ENCODE measurements around the gene PEX6. TPM values are rescaled to one million over a fixed set of nuclear protein-coding genes. Genes with fewer than 3 reads are reported as not detected.
"Not testable (repeated sequence)": the region's sequence is repeated elsewhere in the genome, so short reads cannot be mapped to it uniquely, and the experiment has no call there.

PEX6 gene
- total RNA-seq, 2 experiments from 2014 or later: 18.7 to 21.3 TPM

- DNase-seq: no peak
- Mint-ChIP-seq H3K36me3 (ENCODE audit: low read depth) (peaks cover 7% of the 10 kb centered on the region), H3K9me3 (no peaks in the 10 kb centered on the region), H3K27ac (no peak overlapping the region), H3K4me3 (peak overlapping the region; percentile 40), H3K27me3 (peaks cover 4% of the 10 kb centered on the region), H3K4me1 (peaks cover 10% of the 10 kb centered on the region)
- POLR2A ChIA-PET: no interaction called here
- CTCF ChIA-PET: interaction anchor here (0.6 to 2.0 kb wide), 4 partner anchors 9 to 20 kb away, joined by 4 to 7 read pairs (median 4); no protein-coding TSS in a partner anchor
Observed at GRCh38 chr6:42959917-42960242, 19.1 kb downstream of the PEX6 start.

- H3K4me1 Mint-ChIP-seq: peaks cover 10% of the 10 kb centered on the region
- no peak overlapping the region for H3K27ac Mint-ChIP-seq
- CTCF ChIA-PET: interaction anchor here (0.7 kb wide), 1 partner anchor 45 kb away, joined by 3 read pairs; no protein-coding TSS in a partner anchor
- H3K9me3 Mint-ChIP-seq: no peaks in the 10 kb centered on the region
- POLR2A ChIA-PET: no interaction called here
- DNase-seq: no peak
- H3K27me3 Mint-ChIP-seq: peaks cover 4% of the 10 kb centered on the region
- peaks cover 3% of the 10 kb centered on the region for H3K36me3 Mint-ChIP-seq (ENCODE audit: low read depth)
- H3K4me3 Mint-ChIP-seq: no peak overlapping the region
Observed at GRCh38 chr6:42958125-42958524, 20.9 kb downstream of the PEX6 start.

GRCh38 chr6:42954405-42954804 lies 24.6 kb downstream of the PEX6 start:
- H3K27ac Mint-ChIP-seq; H3K9me3 Mint-ChIP-seq; H3K4me1 Mint-ChIP-seq; DNase-seq; H3K27me3 Mint-ChIP-seq; POLR2A ChIA-PET; CTCF ChIA-PET; H3K36me3 Mint-ChIP-seq (ENCODE audit: low read depth); H3K4me3 Mint-ChIP-seq: not testable (repeated sequence)

- Mint-ChIP-seq H3K4me3 (no peak overlapping the region), H3K36me3 (ENCODE audit: low read depth) (peaks cover 4% of the 10 kb centered on the region), H3K27ac (no peak overlapping the region), H3K27me3 (no peaks in the 10 kb centered on the region), H3K9me3 (no peaks in the 10 kb centered on the region), H3K4me1 (no peaks in the 10 kb centered on the region)
- POLR2A ChIA-PET: no interaction called here
- CTCF ChIA-PET: interaction anchor here (0.7 to 1.2 kb wide), 3 partner anchors 28 to 279 kb away, joined by 3 to 5 read pairs (median 3); no protein-coding TSS in a partner anchor
- DNase-seq: no peak
Observed at GRCh38 chr6:42952389-42952788, 26.6 kb downstream of the PEX6 start.

GRCh38 chr6:42947950-42948349 lies 31.0 kb downstream of the PEX6 start:
- CTCF ChIA-PET: no interaction called here
- H3K4me3 Mint-ChIP-seq: no peak overlapping the region
- no peak for DNase-seq
- no peaks in the 10 kb centered on the region for H3K9me3 Mint-ChIP-seq
- POLR2A ChIA-PET: no interaction called here
- H3K4me1 Mint-ChIP-seq: no peaks in the 10 kb centered on the region
- H3K36me3 Mint-ChIP-seq (ENCODE audit: low read depth): peaks cover 13% of the 10 kb centered on the region
- H3K27me3 Mint-ChIP-seq: no peaks in the 10 kb centered on the region
- H3K27ac Mint-ChIP-seq: no peak overlapping the region

GRCh38 chr6:42942444-42942843 lies 36.5 kb downstream of the PEX6 start:
- Mint-ChIP-seq H3K9me3 (no peaks in the 10 kb centered on the region), H3K27ac (no peak overlapping the region), H3K27me3 (no peaks in the 10 kb centered on the region), H3K36me3 (ENCODE audit: low read depth) (peaks cover 25% of the 10 kb centered on the region), H3K4me3 (no peak overlapping the region), H3K4me1 (no peaks in the 10 kb centered on the region)
- ChIA-PET POLR2A (no interaction called here), CTCF (no interaction called here)
- DNase-seq: no peak

- POLR2A ChIA-PET, H3K27ac Mint-ChIP-seq, DNase-seq, H3K4me3 Mint-ChIP-seq, H3K9me3 Mint-ChIP-seq, H3K27me3 Mint-ChIP-seq, H3K4me1 Mint-ChIP-seq: not testable (repeated sequence)
- H3K36me3 Mint-ChIP-seq (ENCODE audit: low read depth): peaks cover 30% of the 10 kb centered on the region
- CTCF ChIA-PET: interaction anchor here (0.5 kb wide), 1 partner anchor 23 kb away, joined by 3 read pairs; no protein-coding TSS in a partner anchor
Observed at GRCh38 chr6:42941356-42941755, 37.6 kb downstream of the PEX6 start.

- ChIA-PET CTCF (interaction anchor here (0.5 to 1.3 kb wide), 4 partner anchors 19 to 57 kb away, joined by 3 to 4 read pairs (median 4); no protein-coding TSS in a partner anchor), POLR2A (no interaction called here)
- no peak for DNase-seq
- H3K36me3 Mint-ChIP-seq (ENCODE audit: low read depth): peaks cover 37% of the 10 kb centered on the region
- H3K27ac Mint-ChIP-seq: no peak overlapping the region
- no peaks in the 10 kb centered on the region for H3K27me3 Mint-ChIP-seq
- H3K9me3 Mint-ChIP-seq: no peaks in the 10 kb centered on the region
- H3K4me3 Mint-ChIP-seq: no peak overlapping the region
- no peaks in the 10 kb centered on the region for H3K4me1 Mint-ChIP-seq
Observed at GRCh38 chr6:42940493-42941045, 38.4 kb downstream of the PEX6 start.

GRCh38 chr6:42939810-42940167 lies 39.2 kb downstream of the PEX6 start:
- Mint-ChIP-seq H3K4me1 (no peaks in the 10 kb centered on the region), H3K4me3 (no peak overlapping the region), H3K9me3 (no peaks in the 10 kb centered on the region), H3K36me3 (ENCODE audit: low read depth) (peaks cover 39% of the 10 kb centered on the region), H3K27me3 (no peaks in the 10 kb centered on the region), H3K27ac (no peak overlapping the region)
- DNase-seq: no peak
- ChIA-PET CTCF (interaction anchor here (1.3 kb wide), 1 partner anchor 20 kb away, joined by 4 read pairs; no protein-coding TSS in a partner anchor), POLR2A (no interaction called here)

- Mint-ChIP-seq H3K27me3 (no peaks in the 10 kb centered on the region), H3K36me3 (ENCODE audit: low read depth) (peaks cover 40% of the 10 kb centered on the region), H3K4me1 (peaks cover 3% of the 10 kb centered on the region), H3K4me3 (no peak overlapping the region), H3K9me3 (no peaks in the 10 kb centered on the region), H3K27ac (peak overlapping the region; percentile 13)
- POLR2A ChIA-PET: no interaction called here
- CTCF ChIA-PET: interaction anchor here (0.7 to 1.3 kb wide), 2 partner anchors 9 to 21 kb away, joined by 3 to 4 read pairs; no protein-coding TSS in a partner anchor
- no peak for DNase-seq
Observed at GRCh38 chr6:42938987-42939809, 39.8 kb downstream of the PEX6 start.

GRCh38 chr6:42938428-42938796 lies 40.6 kb downstream of the PEX6 start:
- no peak overlapping the region for H3K4me3 Mint-ChIP-seq
- H3K9me3 Mint-ChIP-seq: no peaks in the 10 kb centered on the region
- peaks cover 7% of the 10 kb centered on the region for H3K4me1 Mint-ChIP-seq
- CTCF ChIA-PET: interaction anchor here (0.7 kb wide), 1 partner anchor 8 kb away, joined by 3 read pairs; no protein-coding TSS in a partner anchor
- no peak for DNase-seq
- POLR2A ChIA-PET: no interaction called here
- no peaks in the 10 kb centered on the region for H3K27me3 Mint-ChIP-seq
- H3K36me3 Mint-ChIP-seq (ENCODE audit: low read depth): peaks cover 41% of the 10 kb centered on the region
- no peak overlapping the region for H3K27ac Mint-ChIP-seq

- DNase-seq: no peak
- peaks cover 43% of the 10 kb centered on the region for H3K36me3 Mint-ChIP-seq (ENCODE audit: low read depth)
- H3K27ac Mint-ChIP-seq: no peak overlapping the region
- ChIA-PET CTCF (interaction anchor here (0.6 to 0.7 kb wide), 3 partner anchors 59 to 371 kb away, joined by 3 to 4 read pairs (median 3); partner anchors contain the start of gene CRIP3), POLR2A (interaction anchor here (0.6 kb wide), 1 partner anchor 144 kb away, joined by 3 read pairs; no protein-coding TSS in a partner anchor)
- no peak overlapping the region for H3K4me3 Mint-ChIP-seq
- H3K4me1 Mint-ChIP-seq: peaks cover 13% of the 10 kb centered on the region
- H3K9me3 Mint-ChIP-seq: no peaks in the 10 kb centered on the region
- H3K27me3 Mint-ChIP-seq: no peaks in the 10 kb centered on the region
Observed at GRCh38 chr6:42937548-42938427, 41.2 kb downstream of the PEX6 start.

GRCh38 chr6:42936398-42936797 lies 42.6 kb downstream of the PEX6 start:
- ChIA-PET CTCF (no interaction called here), POLR2A (no interaction called here)
- no peak for DNase-seq
- peaks cover 54% of the 10 kb centered on the region for H3K36me3 Mint-ChIP-seq (ENCODE audit: low read depth)
- no peaks in the 10 kb centered on the region for H3K9me3 Mint-ChIP-seq
- no peak overlapping the region for H3K4me3 Mint-ChIP-seq
- H3K27ac Mint-ChIP-seq: no peak overlapping the region
- peaks cover 25% of the 10 kb centered on the region for H3K4me1 Mint-ChIP-seq
- H3K27me3 Mint-ChIP-seq: no peaks in the 10 kb centered on the region
